Astrocyte of the spinal cord (primary cell): Measurements from ENCODE around the gene KIF13A.
"Not testable (repeated sequence)": the region's sequence is repeated elsewhere in the genome, so short reads cannot be mapped to it uniquely, and the experiment has no call there.

Experiments used
- DNase-seq: peaks from one replicate; pipeline ENCODE4 v3.0.0; 2011; ENCODE audit warnings: low read depth, low spot score
- H3K4me3 ChIP-seq: 2 replicates; pipeline ENCODE4 v1.5.1; 2011; ENCODE audit warnings: low read depth, mild to moderate bottlenecking, low read length, moderate library complexity
- in situ Hi-C: cut with HindIII; loops from 2 replicates; pipeline ENCODE4 v1.10.0; 2017; ENCODE audit warnings: low sequenced_read_pairs
- TF ChIP-seq, protein P1 (sequence below): IDR thresholded peaks from 2 replicates; pipeline ENCODE4 v1.5.1; 2012; ENCODE audit warnings: low read depth, mild to moderate bottlenecking, low read length, inconsistent platforms

The KIF13A gene

DNA sequence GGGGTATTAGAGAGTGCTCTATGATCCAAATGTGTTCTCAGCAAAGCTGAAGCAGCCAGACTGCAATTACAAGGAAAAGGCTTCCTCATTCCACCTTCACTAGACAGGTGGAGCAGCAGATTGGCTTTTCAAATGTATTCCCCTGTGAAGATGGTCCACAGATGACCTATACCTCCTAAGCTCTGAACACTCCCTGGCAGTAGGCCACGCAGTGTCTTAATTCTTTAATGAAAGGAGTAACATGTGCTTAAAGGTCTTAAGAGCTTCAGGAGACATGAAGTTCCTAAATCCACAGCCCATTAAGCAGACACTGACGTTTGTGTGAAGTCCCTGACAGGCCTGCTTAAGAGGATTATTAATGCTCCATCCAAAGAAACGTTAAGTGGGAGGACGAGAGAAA lies 141.8 kb downstream of the KIF13A start:
- H3K4me3 ChIP-seq: no peak overlapping the region
- in situ Hi-C loops: no loop called here
- no peak for DNase-seq
- TF ChIP-seq, protein P1, sequence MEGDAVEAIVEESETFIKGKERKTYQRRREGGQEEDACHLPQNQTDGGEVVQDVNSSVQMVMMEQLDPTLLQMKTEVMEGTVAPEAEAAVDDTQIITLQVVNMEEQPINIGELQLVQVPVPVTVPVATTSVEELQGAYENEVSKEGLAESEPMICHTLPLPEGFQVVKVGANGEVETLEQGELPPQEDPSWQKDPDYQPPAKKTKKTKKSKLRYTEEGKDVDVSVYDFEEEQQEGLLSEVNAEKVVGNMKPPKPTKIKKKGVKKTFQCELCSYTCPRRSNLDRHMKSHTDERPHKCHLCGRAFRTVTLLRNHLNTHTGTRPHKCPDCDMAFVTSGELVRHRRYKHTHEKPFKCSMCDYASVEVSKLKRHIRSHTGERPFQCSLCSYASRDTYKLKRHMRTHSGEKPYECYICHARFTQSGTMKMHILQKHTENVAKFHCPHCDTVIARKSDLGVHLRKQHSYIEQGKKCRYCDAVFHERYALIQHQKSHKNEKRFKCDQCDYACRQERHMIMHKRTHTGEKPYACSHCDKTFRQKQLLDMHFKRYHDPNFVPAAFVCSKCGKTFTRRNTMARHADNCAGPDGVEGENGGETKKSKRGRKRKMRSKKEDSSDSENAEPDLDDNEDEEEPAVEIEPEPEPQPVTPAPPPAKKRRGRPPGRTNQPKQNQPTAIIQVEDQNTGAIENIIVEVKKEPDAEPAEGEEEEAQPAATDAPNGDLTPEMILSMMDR: no peak

DNA sequence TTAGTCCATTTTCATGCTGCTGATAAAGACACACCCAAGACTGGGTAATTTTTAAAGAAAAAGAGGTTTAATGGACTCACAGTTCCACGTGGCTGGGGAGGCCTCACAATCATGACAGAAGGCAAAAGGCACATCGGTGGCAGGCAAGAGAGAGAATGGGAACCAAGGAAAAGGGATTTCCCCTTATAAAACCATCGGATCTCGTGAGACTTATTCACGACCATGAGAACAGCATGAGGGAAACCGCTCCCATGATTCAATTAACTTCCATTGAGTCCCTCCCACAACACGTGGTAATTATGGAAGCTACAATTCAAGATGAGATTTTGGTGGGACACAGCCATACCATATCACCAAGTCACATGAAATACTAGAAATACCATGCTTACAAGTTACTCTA lies 142.5 kb downstream of the KIF13A start:
- H3K4me3 ChIP-seq, DNase-seq, in situ Hi-C loops: not testable (repeated sequence)

DNA sequence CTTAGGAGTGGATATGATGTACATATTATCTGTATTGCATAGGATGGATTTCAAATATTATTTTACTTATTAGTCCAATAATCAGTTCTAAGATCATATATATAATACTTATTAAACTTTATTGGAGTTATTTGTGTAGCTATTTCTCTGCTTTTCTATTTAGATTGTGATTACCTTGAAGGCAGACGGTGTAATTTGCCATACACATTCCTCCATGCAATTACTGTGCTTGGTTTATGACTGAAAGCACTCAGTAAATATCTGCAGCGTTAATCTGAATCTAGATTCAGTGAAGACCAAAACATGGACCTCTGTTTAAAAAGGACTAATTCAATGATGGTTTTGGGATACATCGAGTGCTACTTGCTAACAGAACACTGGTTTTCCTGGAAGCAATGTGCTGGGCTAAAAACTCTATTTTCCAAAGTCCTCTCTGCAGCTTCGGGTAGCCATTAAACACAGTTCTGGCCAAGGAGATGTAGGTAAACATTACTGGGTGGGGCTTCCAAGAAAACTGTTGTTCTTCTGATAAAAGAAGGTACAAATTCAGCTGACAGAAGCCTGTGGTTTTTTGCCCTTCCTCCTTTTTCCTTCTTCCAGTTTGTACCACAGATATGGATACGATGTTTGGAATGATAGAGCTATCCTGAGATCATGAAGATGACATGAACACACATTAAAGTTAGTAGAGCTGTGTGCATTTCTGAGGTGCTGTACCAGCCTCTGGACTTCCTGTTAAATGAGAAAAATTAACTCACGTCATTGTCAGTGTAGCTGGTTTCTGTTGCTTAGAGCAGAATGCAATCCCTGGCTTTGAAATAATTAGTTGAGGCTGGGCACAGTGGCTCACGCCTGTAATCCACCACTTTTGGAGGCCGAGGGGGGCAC lies 144.3 kb downstream of the KIF13A start:
- H3K4me3 ChIP-seq: no peak overlapping the region
- in situ Hi-C loops: no loop called here
- TF ChIP-seq, protein P1: no peak
- no peak for DNase-seq

DNA sequence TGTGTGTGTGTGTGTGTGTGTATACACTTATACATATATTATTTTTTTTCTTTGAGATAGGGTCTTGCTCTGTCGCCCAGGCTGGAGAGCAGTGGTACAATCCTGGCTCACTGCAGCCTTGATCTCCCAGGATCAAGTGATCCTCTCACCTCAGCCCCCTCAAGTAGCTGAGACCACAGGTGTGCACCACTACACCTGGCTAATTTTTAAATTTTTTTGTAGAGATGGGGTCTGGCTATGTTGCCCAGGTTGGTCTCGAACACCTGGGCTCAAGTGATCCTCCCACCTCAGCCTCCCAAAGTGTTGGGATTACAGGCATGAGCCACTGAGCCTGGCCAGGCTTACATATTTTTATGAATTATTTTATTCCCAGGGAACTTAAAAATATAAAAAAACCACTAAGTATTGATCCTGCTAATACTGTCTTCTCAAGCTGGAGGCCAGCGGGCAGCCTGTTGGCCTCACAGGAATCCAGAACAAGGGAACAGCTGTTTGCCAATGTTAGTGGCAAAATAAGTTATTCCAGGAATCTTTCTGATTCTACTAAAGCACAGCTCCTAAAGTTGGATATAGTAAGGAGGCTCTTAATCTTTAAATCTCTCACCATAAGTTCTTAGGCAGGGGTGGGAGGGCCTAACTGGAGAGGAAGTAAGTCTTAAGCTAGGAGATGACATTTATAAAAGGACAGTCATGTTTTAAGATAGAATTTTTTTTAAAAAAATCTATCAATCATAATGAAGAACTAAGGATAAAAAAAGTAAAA lies 145.2 kb downstream of the KIF13A start:
- TF ChIP-seq, protein P1: no peak

DNA sequence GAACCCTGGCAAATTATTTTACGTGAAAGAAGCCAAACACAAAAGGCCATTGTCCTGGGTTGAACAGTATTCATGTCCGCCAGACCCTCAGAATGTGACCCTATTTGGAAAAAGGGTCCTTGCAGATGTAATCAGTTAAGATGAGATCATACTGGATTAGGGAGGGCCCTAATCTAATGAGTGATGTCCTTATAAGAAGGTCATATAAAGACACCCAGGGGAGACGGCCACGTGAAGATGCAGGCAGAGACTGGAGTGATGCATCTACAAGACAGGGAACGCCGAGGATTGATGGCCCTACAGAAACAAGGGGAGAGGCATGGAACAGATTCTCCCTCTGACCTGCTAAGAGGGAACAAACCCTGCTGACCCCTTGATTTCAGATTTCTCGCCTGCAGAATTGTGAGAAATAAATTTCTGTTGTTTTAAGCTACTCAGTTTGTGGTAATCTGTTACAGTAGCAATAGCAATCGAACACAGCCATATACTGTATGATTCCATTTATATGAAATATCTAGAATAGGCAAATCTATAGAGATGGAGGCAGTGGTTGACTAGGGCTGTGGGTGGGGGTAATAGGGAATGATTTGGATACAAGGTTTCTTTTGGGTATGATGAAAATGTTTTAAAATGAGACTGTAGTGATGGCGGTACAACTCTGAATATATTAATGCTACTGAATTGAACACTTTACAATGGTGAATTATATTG lies 147.8 kb downstream of the KIF13A start:
- H3K4me3 ChIP-seq: no peak overlapping the region
- in situ Hi-C loops: no loop called here
- TF ChIP-seq, protein P1: no peak
- DNase-seq: no peak

More for the DNA sequence above, 145.2 kb downstream of the KIF13A start:
- no peak overlapping the region for H3K4me3 ChIP-seq
- no peak for DNase-seq
- in situ Hi-C loops: no loop called here

DNA sequence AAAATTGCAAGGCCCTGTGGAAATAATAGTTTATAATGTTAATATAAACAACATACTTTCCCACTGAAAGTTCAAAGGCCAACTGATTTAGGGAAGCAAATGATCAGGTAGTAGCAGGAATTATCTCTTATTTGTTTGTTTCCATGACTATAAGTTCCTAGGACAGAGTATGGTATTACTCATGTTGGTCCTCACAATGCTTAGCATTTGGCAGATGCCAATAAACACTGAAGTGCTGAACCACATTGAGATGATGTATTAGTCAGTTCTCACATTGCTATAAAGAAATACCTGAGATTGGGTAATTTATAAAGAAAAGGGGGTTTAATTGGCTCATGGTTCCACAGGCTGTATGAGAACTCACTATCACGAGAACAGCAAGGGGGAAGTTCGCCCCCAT lies 151.1 kb downstream of the KIF13A start:
- in situ Hi-C loops: no loop called here
- DNase-seq: no peak
- H3K4me3 ChIP-seq: no peak overlapping the region
- TF ChIP-seq, protein P1: no peak

DNA sequence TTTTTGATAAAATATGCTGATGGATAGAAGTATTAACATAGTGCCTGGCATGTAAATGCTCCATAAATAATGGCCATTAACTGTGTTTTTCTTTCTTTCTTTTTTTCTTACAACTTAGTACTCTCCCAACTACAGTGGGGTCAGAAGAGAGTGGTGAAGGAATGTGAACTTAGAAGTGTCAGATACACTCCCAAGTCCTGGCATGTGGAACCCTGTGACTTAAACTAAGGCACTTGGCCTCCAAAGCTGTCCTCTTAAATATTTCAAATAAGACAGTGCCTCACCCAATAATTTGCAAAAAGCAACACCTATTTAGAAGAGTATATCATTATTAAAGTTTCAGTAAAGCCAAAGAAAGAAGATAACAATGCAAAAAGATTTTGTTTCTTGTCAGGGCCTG lies 151.7 kb downstream of the KIF13A start:
- TF ChIP-seq, protein P1: no peak
- in situ Hi-C loops: no loop called here
- H3K4me3 ChIP-seq: no peak overlapping the region
- no peak for DNase-seq
